Coronary artery (tissue), 2 donors: ENCODE data around the gene PRR15L.
"Not testable (repeated sequence)": the region's sequence is repeated elsewhere in the genome, so short reads cannot be mapped to it uniquely, and the experiment has no call there.

ENCODE experiments used
- DNase-seq: peaks from one replicate; pipeline ENCODE4 v3.0.0-alpha.2; 2017; ENCODE audit warnings: low spot score
- H3K27ac ChIP-seq, 2 donors: fragments of 200-600 bp; sonication (generic); one replicate each; pipeline ENCODE4 v1.5.1; 2016 to 2019
- H3K4me3 ChIP-seq: fragments of 200-600 bp; sonication (generic); 2 replicates; pipeline ENCODE4 v1.5.1; 2016; ENCODE audit warnings: mild to moderate bottlenecking, moderate library complexity
- CTCF ChIP-seq: fragments of 200-600 bp; sonication (generic); IDR thresholded peaks from one replicate; pipeline ENCODE4 v1.5.1; 2019; ENCODE audit warnings: antibody characterized with exemption

PRR15L gene

GRCh38 chr17:47945080-47945479, 12.6 kb downstream of the PRR15L start:
- no peak for TF ChIP-seq CTCF
- peak overlapping the region; percentile 3 to 25 for H3K27ac ChIP-seq
- DNase-seq = no peak
- no peak overlapping the region for H3K4me3 ChIP-seq

- no peak for TF ChIP-seq CTCF
- H3K27ac ChIP-seq = no peak overlapping the region
- H3K4me3 ChIP-seq = peak overlapping the region; percentile 87
- DNase-seq = no peak
Observed at GRCh38 chr17:47942568-47942967, 15.1 kb downstream of the PRR15L start.

GRCh38 chr17:47942096-47942510, 15.6 kb downstream of the PRR15L start:
- DNase-seq = no peak
- TF ChIP-seq CTCF = no peak
- Histone ChIP-seq H3K27ac (peak overlapping the region; percentile 66 to 88), H3K4me3 (peak overlapping the region; percentile 87)

- H3K27ac ChIP-seq = peak within 1 kb of the TSS; percentile 66 to 88
- TF ChIP-seq CTCF = no peak
- peak; percentile 98 for DNase-seq
- H3K4me3 ChIP-seq = peak within 1 kb of the TSS; percentile 87
Observed at GRCh38 chr17:47941246-47942095, 16.2 kb downstream of the PRR15L start, which contains the start of gene PNPO. Gene PNPO (plus strand): TSS chr17:47941571. CDS start chr17:47941676, 105 bp downstream.

DNA sequence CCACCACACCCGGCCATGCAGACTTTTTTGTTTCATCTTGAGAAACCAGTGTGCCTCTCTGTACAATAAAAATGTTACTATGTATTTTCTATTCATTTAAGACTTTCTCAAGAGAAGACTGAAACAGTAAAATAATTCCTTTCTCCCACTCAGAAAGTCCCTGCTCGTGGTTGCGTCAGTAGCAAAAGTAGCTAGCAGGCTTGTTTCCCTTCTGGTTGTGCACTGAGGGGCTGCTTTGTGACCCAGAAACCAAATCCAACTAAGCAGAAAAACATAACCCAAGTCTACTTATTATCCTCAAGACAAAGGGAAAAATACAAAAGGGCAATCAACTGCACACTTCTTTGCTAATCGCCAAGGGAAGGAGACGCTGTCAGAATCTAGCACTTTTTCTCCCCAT, 19.7 kb downstream of the PRR15L start:
- H3K27ac ChIP-seq = no peak overlapping the region
- no peak for TF ChIP-seq CTCF
- H3K4me3 ChIP-seq = no peak overlapping the region
- DNase-seq = no peak

DNA sequence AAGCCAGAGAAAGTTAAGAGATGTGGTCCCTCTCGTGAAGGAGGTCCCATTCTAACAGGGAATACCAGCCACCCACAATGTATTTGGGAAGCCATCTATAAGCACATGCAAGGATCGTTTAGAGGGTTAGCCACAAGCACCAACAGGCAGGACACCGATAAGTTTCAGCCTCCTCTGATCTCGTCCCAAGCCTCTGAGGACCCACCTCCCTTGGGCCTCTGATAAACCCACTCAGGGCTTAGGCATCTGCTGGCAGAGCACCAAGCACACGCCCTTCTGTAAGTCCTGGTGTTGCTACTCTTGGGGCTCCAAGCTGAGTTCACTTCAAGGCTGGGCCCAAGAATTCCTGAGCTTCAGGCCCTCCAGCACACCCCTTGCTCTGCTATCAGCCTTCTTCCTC, 21.7 kb downstream of the PRR15L start:
- no peak for TF ChIP-seq CTCF
- DNase-seq = no peak
- no peak overlapping the region for H3K4me3 ChIP-seq
- no peak overlapping the region for H3K27ac ChIP-seq

- not testable (repeated sequence) for H3K27ac ChIP-seq, DNase-seq
Observed at GRCh38 chr17:47935468-47935867, 22.2 kb downstream of the PRR15L start.

More at GRCh38 chr17:47935468-47935867, 22.2 kb downstream of the PRR15L start:
- H3K4me3 ChIP-seq = not testable (repeated sequence)
